A549 (cell line): ENCODE data around the gene CLEC3A.

Source experiments
- EHMT2 ChIP-seq: fragments of 200-600 bp; sonication (generic); IDR thresholded peaks from 2 replicates; pipeline ENCODE4 v1.6.1; 2016; ENCODE audit warnings: antibody characterized with exemption, low read depth, mild to moderate bottlenecking, moderate library complexity
- ESRRA ChIP-seq: fragments of 150-350 bp; IDR thresholded peaks from 2 replicates; pipeline ENCODE4 v1.6.1; 2014; ENCODE audit warnings: mild to moderate bottlenecking, low read length, borderline replicate concordance
- GATA3 ChIP-seq: IDR thresholded peaks from 2 replicates; pipeline ENCODE4 v1.6.1; 2012; ENCODE audit warnings: borderline replicate concordance
- HOXA7 ChIP-seq: fragments of 250-450 bp; sonication (Bioruptor Pico); IDR thresholded peaks from 2 replicates; pipeline ENCODE4 v1.5.0; 2020; ENCODE audit warnings: mild to moderate bottlenecking, moderate library complexity
- SREBF2 ChIP-seq: fragments of 450-650 bp; IDR thresholded peaks from 2 replicates; pipeline ENCODE4 v1.6.1; 2014; ENCODE audit warnings: mild to moderate bottlenecking, moderate library complexity
- TF ChIP-seq, protein P1 (sequence below): fragments of >200 bp; sonication (Bioruptor Twin); formaldehyde crosslinking; IDR thresholded peaks from 3 replicates; pipeline ENCODE4 v1.5.1; 2016

DNA sequence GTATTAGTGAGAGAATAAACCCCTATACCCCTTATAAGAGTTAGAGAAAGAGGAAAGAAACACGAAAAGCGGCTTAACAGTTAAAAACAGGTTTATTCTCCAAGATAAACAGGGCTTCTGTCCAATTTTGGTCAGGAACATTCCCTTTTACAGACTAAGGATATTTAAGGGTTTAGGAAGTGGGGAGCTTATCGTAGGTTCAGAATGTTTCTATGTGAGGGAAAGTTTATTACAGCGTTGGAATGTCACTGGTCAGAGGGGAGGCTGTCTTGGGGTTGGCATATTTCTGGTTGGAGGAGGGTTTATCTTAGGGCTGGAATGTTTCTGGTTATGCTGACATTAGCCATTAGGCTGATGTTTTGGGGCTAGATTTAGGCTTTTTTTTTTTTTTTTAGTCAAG is 43.0 kb downstream of the CLEC3A start:
- TF ChIP-seq EHMT2 (no peak), HOXA7 (CRISPR knock-in tag) (no peak), SREBF2 (no peak), ESRRA (no peak), GATA3 (no peak)
- TF ChIP-seq, protein P1, sequence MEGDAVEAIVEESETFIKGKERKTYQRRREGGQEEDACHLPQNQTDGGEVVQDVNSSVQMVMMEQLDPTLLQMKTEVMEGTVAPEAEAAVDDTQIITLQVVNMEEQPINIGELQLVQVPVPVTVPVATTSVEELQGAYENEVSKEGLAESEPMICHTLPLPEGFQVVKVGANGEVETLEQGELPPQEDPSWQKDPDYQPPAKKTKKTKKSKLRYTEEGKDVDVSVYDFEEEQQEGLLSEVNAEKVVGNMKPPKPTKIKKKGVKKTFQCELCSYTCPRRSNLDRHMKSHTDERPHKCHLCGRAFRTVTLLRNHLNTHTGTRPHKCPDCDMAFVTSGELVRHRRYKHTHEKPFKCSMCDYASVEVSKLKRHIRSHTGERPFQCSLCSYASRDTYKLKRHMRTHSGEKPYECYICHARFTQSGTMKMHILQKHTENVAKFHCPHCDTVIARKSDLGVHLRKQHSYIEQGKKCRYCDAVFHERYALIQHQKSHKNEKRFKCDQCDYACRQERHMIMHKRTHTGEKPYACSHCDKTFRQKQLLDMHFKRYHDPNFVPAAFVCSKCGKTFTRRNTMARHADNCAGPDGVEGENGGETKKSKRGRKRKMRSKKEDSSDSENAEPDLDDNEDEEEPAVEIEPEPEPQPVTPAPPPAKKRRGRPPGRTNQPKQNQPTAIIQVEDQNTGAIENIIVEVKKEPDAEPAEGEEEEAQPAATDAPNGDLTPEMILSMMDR, result no peak
